ENCODE results near the gene TMEM18.

DNA sequence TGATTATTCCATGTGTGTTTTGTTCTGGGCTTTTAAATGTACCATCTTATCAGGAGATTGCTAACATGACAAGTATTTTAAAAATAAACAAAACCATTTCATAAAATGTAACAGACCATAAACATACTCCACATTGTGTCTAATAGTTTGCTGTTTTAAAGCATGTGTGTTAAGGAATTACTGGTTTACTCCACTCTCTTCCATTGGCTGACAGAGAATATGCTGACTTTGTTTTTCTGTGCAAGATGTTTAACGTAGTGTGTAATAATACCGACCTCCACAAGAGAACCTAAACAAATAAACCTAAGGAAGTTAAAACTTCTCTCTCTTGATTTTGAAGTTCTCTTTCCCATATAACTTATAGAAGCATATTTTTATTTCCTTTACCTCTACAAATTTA lies 17.0 kb upstream of the TMEM18 start:
- no peak for TF ChIP-seq ZNF274 (IDR thresholded peaks at IDR 0.05; ENCODE audit: low read depth, low read length)
- TF ChIP-seq SUZ12 (IDR thresholded peaks at IDR 0.05; ENCODE audit: extremely low read depth, insufficient read depth, insufficient read length), result no peak

All from NT2/D1 (cell line).